Activated CD4-positive, alpha-beta T cell treated with anti-CD3 and anti-CD28 coated beads for 48 hours (primary cell): ENCODE measurements around the gene FOXP4.
A peak's percentile ranks its signal among the peaks of the same experiment; 100 is the strongest.

Experiments used
- DNase-seq: peaks from one replicate; pipeline ENCODE4 v3.0.0-alpha.2; 2020

Gene FOXP4, protein sequence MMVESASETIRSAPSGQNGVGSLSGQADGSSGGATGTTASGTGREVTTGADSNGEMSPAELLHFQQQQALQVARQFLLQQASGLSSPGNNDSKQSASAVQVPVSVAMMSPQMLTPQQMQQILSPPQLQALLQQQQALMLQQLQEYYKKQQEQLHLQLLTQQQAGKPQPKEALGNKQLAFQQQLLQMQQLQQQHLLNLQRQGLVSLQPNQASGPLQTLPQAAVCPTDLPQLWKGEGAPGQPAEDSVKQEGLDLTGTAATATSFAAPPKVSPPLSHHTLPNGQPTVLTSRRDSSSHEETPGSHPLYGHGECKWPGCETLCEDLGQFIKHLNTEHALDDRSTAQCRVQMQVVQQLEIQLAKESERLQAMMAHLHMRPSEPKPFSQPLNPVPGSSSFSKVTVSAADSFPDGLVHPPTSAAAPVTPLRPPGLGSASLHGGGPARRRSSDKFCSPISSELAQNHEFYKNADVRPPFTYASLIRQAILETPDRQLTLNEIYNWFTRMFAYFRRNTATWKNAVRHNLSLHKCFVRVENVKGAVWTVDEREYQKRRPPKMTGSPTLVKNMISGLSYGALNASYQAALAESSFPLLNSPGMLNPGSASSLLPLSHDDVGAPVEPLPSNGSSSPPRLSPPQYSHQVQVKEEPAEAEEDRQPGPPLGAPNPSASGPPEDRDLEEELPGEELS

DNA sequence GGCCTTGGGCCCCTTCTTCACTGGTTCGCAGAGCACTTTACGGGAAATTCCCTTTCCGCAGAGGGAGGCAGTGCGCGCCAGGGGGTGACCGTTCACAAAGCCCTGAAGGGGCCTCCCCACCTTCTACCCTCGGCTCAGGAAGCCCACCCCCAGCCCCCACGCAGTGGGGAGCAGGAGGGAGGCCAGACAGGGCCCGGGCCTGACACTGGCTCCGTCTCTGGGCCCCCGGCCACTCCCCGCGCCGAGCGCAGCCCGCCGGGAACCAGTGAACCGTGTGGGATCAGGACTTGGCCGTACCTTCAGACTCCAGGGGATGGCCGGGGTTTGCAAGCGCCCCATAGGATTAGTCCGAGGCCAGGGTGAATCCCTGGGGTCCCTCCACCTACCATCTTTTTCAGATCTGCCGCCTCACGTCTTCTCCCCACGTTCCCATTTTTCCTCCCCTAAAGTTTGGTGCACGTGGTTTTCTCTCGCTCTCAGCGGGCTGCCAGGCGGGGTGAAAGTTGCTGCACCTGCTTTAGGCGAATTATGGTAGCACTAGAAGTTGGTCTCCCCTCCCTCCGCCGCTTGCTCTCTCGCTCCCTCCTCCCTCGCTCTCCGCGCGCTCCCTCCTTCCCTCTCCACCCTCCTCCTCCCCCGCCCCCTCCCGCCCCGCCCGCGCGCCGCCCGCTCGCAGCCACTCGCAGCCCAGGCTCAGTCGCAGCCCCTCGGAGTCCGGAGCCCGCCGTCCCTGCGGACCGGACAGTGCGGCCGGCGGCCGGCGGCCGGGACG lies at the start of gene FOXP4:
TSS of gene FOXP4 (plus strand) at position 679 of the 772 bp plus-strand sequence. CDS start 19,380 bp downstream, outside the sequence.
- DNase-seq: peak; percentile 90

DNA sequence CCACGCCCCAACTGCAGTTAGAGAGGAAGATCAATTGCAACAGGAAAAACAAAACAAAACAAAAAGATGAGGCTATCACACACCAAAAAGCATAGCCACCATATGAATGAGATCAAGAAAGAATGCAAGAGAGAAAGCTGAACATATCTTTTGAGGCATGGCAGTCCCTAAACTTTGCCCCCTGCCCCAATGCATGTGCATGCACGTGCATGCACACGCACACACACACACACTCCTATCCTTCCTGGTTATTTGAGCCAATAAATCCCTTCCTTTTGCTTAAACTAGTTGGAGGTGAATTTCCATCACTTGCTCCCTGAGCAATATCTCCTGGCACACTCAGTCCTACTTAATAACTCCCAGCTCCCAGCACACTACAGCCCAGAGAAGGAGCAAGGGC lies 48.6 kb upstream of the FOXP4 start:
- no peak for DNase-seq

DNA sequence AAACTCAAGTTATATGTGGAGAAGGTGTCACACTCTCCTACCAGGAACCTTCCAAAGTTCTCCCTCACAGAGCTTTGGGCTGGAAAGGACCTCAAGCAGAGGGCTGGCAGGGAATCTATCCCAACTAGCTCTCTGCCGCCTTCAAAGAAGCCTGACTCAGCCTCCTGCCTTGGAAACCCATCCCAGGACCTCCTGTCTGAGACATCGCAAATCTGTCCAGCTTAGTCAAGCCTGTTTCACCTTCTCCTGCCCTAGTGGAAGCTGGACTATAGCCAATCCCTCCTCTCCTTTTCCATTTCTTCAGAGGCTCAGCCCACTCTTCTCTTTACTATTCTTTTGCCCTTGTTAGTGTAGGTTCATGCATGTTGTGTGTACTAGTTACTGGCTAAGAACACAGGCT lies 48.2 kb upstream of the FOXP4 start:
- no peak for DNase-seq

DNA sequence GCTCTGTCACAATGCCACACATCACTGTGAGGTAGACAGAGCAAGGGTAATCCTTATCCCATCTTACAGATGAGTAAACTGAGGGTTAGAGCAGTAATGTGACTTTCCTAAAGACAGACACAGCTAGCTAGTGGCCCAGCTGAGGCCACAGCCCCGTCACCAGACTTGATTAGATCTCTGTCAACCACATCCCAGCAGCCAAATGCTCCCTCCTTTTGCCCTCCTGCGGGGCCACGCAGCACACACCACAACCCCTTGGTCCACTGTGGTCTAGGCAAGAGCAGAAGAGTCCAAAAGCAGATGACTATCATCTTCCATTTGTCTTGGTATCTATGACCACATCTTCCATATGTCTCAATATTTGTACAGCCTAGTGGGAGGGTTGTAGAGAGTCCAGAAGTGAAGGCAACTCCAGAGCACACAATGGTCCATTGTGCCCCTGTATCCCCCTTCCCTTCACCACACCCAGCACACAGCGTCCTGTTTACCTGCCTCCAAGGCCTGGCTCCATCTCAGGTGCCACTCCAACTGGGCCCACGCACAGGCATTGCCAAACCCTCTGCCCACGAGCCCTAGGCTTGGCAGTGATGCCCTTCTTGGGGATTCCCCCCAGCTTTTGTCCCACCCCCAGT lies 47.1 kb upstream of the FOXP4 start:
- no peak for DNase-seq

DNA sequence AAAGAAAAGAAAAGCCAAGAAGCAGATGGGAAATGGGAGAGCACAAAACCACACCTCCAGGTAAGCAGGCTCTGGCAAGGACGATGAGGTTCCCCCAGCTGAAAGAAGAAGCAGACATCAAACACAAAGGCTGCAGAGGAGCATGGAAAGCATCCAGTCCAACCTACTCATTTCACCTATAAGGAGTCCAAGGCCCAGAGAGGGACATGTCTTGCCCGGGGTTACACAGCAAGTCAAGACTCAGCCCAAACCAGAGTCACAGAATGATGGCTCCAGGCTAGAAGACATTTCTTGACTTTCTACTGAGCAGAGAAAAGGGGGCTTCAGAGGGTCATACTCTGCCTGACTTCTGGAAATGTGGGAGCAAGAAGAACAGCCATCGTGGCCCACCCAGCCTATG lies 45.6 kb upstream of the FOXP4 start:
- DNase-seq: no peak

DNA sequence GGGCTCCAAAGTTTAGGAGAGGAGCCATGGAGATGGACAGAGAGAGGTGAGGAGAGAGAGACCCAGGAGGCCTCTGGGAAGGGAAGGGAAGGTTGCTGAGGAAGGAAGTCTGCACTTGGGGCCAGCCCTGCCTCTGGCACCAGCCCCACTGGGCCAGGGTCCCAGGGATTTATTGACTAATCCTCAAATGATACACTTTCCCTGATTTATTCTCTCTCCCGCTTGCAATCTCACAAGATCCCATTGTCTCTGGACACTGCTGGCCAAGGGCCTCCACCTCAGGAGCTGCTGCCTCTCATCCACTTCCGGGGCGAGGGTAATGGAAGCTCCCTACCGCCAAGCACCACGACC lies 43.6 kb upstream of the FOXP4 start:
- no peak for DNase-seq

DNA sequence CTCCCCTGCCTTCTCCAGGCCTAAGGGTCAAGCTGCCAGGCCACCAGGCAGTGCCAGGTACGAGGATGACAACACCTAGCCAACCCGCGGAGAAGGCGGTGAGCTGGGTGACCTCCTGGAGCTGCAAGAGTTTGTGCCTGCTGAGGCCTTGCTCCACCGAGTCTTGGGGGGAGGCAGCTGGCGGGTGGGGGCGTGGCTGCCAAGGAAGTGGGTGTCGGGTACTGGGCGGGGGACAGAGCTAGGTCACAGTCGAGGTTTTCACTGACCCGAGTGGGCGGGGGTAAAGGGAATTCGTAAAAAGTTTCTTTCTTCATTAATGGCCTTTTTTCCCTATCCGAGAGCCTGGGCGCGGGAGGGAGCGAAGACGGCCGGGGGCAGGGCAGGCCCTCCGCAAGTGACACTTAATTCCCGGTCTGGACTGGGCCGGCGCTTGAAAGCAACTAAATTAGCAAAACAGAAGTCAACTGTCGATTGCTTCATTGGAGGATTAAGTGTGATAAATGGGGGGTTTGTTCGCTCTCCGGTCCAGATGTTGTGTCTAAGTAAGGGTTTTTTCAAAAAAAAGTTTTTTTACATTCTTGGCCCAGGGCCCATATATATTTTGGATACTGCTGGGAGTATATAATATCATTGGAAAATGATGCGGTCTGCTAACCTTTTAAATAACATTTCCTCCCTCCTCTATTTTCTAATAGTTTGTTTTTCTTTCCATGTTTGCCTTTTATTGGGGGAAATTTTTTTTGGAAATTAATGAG lies 43.1 kb upstream of the FOXP4 start:
- DNase-seq: no peak

DNA sequence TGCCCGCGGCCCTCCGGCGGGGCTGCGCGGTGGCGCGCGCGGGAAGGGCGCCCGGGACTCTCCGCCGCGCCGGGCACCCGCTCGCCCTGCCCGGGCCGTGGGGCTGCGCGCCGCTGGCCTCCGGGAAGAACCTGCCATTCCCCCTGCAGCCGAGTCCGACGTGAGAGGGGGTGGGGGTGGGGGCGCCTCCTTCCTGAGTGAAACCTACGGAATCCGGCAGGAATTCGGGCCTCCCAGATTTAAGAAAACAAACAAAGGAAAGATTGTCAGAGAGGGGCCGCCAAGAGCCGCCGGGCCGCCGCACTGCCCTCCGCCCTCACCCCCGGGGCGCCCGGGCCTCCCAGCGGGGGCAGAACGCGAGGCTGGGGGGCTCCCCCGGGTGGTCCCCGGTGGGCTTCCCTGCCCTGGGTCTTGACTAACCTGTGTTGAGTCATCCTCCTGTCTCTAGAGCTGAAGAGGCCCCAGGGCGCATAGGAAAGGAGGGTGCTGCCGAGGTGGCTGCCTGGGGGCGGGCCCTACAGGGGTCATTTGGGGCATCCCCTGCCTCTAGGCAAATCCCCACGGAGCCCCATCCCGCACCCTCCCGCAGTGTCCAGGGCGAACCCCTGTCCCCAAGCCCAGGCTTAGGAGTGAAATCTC lies 42.2 kb upstream of the FOXP4 start:
- peak; percentile 8 for DNase-seq

DNA sequence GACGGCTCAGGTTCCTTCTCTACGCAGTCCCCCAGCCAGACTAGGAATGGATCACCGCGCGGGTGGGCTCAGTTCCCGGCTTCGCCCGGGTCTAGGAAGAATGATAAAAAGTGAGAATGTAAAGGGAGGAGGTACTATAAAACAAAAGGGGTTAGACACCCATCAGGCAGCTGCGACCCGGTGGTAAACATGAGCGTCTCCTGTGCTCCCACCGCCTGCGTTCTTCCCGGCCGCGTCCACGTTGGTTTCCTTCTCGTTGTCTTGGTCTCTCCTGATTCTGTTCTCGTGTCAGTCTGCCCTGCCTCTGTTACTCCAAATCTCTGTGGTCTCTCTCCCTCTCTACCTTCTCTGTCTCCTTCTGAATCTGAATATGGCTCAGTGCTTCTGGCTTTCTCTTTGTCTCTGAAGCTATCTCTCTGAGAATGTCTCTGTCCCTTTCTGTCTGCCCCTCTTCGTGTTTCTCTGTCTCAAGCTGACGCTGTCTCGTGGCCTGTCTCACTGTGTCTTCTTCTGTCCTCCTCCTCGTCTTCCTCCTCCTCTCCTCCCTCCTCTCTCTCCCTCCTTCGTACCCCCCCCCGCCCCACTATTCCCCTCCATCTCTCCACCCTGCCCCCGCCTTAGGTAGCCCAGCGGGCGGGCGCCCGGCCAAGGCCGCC lies 41.6 kb upstream of the FOXP4 start:
- no peak for DNase-seq

DNA sequence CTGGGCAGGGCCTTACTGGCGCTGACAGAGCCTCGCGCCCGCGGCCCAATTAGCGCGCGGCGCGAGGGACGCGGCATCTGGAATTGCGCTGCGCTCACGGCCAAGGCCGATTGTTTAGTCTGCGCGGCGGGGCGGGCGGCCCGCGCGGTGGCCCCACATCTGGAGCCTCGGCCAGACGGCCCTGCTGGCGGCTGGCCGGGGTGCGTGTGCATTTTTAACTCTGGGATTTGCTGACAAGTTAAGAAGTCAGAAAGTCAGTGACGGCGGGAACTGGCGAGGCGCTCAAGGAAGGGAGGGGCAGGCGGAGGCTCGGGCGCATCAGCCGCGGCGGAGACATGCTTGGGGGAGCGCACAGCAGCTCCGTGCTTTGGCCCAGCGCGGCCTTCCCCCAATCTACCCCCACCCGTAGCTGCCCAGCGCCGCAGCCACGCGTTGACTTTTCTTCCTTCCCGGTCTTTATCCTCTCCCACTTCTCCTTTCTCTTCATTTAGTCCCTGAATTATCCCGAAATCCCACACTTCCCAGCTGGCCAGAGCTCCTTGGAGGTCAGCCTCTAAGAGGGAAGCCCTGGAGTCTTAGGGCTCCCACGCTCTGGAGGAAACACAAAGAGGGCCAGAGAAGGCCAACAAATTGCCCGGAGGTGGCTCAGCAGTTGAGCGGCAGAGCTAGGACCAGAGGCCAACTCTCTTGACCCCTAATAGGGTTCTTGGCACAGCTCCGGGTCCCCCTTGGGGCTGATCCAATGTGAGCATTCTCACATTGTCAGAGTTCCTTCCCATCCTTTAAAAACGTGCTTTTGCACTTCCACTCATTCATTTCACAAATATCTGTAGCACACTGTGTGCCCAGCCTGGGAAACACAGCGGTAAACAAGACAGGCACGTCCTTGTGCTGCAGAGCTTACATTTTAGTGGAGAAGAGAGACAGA lies 40.8 kb upstream of the FOXP4 start:
- peak; percentile 41 for DNase-seq

DNA sequence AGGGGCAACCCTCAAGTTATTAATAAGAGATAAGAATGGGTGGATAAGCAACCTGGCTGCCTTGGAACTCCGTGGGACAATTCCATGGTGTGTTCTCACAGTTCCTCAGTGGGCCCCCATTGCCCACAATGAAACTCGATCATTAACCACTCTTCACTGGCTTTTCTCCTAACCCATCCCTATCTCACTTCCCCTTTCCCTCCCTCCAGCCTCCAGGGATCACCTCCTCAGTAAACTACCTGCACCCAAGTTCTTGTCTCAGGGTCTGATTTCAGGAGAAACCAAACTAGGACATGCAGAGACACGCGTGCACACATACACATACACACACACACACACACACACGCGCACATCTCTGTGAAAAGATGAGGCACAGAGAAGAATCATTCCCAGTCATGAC lies 37.7 kb upstream of the FOXP4 start:
- DNase-seq: no peak

DNA sequence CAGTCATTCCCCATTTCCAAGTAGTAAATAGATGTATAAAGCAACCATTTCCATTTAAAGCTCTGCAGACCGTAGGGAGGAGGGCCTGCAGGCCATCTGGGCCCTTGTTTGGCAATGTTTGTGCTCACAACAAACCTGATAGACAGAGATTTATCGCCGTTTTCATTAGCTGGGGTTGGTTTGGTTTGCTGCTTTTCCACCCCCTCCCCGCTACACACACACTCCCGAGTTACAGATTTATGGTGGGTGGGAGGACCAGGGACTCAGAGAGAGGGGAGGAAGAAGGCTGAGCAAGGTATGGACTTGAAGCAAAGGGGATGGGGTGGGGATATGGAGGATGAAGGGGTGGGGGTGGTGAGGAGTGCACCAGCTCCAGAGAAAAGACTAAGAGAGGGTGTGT lies 36.6 kb upstream of the FOXP4 start:
- DNase-seq: no peak

DNA sequence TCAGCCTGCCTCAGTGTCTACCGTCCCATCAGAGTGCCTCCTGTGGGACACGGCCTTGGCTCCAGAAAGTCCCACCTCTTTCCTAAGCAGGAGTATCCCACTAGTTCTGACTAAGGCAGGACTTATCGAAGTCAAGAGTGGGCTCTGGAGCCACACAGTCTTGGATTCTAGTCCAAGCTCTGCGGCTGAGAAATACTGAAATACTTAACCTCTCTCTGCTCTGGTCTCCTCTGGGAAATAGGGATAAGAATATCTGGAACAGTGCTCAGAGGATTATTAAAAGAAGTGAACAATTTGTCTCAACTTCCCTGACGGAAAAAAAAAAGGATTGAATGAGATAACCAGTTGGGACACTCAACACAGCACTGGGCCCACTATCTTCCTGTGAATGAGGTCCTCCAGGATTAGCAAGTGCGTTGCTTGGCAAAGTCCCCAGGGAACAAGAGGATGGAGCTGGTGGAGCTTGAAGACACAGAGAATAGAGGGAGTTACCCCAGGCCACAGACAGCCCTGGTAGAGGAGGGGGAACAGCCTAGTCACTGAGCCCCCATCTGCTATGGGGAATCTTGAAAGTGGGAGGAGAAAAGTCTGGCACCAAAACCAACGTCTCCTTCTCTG lies 34.6 kb upstream of the FOXP4 start:
- no peak for DNase-seq

DNA sequence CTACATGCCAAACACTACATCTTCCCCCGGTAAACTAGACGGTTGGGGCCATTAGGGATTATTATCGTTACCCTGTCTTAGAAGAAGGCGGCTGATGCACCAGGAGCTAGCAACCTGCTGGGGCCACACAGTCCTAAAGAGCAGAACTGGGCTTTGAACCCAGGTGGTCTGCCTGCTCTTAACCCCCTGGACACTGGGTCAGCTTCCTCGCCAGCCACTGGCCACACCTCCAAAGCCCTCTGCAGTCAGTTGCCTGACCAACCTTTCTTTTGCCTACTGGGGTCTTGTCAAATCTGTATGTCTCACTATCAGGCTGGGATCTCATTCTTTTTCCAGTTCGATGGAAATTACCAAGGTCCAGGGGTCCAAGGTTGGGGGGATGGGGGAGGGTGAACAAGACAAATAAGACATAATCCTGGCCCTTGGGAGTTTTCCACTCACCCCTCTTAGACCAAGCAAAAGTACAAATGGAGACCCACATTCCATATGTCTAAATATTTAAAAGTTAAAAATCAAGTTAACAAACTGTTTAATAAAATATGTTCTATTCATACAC lies 34.0 kb upstream of the FOXP4 start:
- no peak for DNase-seq

DNA sequence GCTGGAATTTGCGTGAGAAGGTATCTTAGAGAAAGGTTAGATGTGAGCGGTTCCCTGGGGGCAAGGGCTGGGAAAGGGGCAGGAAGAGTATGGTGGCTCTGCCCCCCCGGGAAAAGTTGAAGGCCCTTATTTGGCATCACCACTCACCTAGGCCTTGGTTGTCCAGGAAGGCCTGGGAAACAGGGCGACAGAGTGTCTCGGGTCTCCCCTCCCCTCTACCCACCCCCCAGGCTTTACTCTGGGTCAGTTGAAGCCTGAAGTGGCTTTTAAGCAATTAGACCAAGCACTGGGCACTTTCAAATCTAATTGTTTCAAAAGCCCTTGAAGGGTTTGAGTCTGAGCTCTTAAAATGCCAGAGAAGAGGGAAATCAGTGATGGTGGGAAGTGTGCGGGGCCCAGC lies 30.2 kb upstream of the FOXP4 start:
- no peak for DNase-seq

DNA sequence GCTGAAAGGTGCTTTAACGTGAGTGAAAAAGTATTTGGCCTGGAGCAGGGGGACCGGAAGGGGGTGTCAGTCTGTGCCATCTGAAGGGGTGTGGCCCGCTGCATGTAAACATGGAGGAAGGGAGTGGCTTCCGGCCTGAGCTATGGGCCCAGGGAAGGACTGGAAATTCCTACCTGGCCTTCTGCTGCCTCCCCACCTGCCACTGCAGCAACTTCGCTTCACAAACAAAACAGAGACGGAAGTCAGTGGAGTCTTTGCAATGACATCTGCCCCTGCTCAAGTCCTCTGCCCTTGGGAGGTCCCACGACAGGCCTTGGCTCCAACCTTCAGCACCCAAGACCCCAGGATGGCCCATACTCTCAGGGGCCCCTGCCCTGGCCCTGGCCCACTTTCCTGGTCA lies 28.1 kb upstream of the FOXP4 start:
- no peak for DNase-seq

DNA sequence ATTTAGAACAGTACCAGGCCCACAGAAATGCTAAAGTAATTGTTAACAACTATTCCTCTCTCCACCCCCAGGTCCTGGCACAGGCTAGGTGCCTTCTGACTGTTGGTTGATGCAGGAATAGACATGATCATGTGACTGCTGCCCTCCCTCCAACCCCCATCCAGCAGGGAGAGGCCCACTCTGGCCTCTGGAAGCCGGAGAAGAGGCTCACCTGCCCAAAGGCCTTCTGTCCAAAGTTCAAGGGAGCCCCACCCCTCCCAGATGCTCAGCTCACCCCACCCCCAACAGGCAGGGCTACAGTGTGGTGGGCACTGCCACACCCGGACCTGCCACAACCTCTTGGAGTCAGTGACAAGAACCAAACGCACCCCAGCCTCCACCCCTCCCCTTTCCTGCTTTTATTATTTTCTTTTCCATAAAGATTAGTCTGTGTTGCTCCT lies 26.9 kb upstream of the FOXP4 start:
- no peak for DNase-seq

DNA sequence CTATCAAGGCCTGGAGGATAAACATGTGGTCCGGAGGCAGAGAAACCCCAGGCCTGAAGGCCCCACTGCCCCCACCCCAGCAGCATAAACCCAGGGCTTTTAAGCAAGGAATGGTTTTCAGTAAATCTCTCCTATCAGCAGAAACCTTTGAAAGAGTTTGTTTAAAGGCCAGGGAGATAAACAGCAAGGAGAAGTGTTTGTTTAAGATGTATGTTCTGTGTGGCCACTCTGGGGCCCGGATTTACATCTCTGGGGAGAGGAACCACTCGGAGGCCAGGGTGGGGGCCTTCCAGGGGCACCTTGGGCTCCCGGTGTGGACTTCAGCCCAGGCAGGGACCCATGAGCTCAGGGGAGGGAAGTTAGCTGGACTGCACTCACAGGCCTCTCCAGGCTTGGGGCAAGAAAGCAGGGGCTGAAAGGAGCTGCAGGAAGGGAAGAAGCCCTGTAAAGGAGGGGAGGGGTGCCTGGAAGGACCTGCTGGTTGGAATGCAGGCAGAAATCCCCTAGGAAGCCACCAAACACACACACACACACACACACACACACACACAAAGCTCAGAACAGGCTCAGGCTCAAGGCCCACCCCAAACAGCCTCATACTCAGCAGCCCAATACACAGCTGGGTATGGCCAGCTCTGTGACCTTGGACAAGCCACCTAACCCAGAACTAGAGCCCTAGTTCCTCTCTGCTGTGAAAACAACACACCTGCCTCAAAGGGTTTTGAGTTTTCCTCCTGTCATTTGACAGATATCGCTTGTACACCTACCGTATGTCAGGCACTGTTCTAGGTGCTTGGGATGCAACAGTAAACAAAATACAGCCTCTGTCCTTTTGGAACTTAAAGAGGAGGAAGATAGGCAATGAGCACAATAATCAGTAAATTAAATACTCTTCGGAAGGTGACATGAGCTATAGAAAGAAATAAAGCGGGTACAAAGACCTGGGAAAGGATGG lies 26.2 kb upstream of the FOXP4 start:
- DNase-seq: no peak
